Measurements from ENCODE around the gene MYMX.
A peak's percentile ranks its signal among the peaks of the same experiment; 100 is the strongest.

Gene MYMX

GRCh38 chr6:44253307-44254101 lies 36.8 kb downstream of the MYMX start:
- no peak for DNase-seq

DNA sequence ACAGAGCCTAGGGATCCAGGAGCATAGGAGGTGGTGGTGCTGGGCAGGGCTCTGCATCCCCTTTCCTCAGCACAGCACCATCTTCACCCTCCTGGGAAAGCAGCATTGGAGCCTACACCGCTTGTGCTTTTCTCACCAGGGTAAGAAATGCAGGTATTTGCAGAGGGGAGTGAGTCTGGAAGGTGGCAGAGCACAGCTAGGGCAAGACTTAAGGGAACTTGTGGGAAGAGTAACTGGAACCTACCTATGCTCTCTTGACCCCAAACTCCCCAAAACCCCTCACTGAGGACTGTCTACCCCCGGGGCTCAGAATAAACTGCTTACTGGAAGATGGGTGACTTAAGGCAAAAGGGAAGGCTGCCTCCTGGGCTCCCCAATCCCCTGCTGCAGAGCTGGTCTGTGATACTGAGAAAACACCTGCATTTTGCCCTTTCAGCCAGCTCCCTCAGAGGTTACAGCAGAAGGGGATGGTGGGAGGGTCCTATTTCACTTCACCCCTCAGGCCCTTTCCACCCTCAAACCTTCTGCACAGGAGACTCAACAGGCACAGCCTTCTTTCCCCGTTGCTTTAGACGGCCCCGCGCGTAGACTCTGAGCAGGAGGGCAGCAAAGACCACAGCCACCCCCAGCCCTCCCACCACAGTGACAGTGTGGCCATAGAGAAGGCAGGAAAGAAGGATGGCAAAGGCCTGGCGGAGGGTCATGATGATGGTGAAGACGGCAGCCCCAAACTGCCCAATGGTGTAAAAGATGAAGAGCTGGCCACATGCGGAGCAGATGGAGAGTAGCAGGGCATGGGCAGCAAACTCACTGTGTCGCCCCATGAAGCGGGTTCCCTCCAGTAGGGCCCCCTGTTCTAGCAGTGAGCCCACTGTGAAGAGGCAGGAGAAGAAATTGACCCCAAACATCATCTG lies 37.7 kb downstream of the MYMX start:
- DNase-seq: no peak

DNA sequence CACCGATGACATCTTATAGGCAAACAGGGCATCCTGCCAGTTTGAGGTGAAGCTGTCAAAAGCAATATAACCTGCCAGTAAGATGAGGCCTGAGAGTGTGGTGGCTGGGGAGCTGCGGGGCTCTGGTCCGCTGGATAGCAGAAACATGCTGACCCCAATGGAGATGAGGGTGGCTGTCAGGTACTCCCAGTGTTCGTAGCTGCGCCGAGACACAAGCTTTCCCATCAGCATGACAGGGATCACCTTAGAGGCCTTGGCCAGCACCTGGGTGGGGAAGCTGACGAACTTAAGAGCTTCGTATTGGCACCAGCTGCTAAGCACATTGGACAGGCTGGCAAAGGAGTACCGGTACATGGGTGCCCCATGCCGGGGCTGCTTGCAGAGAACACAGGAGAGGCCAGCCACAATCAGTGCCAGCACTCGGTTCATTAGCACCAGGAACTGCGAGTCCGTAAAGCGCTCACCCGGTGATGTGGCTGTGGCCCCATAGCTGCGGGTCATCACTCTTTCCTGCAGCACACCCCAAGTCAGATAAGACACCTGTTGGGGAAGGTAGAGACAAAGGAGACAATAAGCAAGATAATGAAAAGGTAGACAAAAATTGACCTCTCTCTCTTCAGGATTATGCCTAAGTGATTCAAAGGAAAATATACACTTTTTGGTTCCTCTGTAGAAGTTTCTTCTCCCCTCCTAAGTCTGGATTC lies 38.5 kb downstream of the MYMX start:
- no peak for DNase-seq

GRCh38 chr6:44255871-44256774 lies 39.4 kb downstream of the MYMX start:
- no peak for DNase-seq

DNA sequence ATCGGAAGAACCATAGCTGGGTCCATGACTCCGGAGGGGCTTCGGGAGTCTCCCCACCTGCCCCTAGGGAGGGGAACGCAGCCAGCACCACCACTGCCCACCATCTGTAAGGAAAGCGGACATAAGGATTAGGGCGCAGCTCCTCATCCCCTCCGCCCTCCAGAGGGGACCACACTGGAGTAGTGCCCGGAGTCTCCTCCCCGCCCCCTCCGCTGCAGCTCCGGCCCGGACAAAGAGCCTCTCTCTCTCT lies 40.0 kb downstream of the MYMX start:
- DNase-seq: no peak

DNA sequence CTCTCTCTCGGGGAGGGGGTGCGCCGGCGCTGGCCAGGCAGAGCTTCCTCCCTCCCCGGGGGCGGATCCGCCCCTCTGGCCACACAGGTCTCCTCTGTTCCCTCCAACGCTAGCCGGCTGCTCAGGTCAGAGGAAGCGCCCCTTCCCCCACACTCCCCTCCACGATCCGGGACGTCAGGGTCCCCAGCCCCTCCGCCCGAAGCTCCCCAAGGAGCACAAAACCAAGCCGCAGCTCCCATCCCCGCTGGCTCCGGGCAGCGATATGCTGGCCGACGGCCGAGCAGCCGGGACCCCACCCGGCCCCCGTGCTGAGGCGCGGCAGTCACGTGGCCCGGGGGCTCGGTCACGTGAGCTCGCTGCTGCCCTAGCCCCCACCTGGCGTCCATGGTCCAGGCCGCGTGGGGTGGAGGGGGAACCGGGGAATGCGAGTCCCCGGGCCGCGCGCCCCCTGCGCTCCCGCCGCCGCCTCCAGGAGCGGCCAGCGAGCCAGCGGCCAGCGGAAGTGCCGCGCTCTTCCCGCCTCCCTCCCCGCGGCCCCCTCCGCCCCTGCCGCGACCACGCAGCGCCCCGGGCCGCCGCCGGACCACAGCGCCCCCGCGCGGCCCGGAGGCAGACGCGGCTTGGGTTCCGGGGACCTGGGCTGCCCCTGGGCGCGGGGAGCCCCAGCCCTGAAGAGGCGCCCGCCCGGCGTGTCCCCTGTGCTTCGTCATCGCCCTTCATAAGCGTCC lies 40.5 kb downstream of the MYMX start, which contains the start of gene SLC35B2:
TSS of gene SLC35B2 (minus strand) at position 504 of the 728 bp plus-strand sequence. CDS start at position 386, 118 bp downstream.
- peak; percentile 69 for DNase-seq

DNA sequence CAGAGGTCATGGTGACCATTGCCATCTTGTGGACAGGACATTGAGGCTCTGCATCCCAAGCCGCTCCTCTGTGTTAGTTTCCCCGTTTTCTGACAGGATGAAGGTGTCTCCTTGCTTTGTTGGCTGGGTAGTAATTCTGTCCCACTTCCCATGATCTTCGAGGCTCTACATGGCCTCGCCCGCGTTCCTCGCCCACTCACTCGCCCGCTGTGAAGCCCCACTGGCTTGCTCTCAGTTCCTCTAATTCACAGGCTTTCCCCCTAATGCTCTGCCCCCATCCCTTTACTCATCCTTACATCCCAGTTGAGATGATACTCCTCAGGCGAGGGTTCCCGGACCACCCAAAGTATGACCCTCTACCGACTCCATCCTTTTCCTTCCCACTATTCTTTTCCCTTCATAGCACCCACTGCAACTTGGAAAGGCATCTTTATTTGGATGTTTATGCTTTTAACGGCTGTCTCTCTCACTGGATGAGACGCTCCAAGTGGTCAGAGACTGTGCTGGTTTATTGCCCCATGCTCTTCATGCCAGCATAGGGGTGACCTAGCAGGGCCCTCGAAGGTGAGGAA lies 41.1 kb downstream of the MYMX start:
- no peak for DNase-seq

- DNase-seq: no peak
Observed at GRCh38 chr6:44258325-44258863, 41.7 kb downstream of the MYMX start.

- DNase-seq: no peak
Observed at GRCh38 chr6:44258921-44259320, 42.2 kb downstream of the MYMX start.

- no peak for DNase-seq
Observed at GRCh38 chr6:44260011-44260410, 43.3 kb downstream of the MYMX start.

- no peak for DNase-seq
Observed at GRCh38 chr6:44260451-44261297, 43.9 kb downstream of the MYMX start.

- no peak for DNase-seq
Observed at GRCh38 chr6:44261581-44261980, 44.9 kb downstream of the MYMX start.

DNA sequence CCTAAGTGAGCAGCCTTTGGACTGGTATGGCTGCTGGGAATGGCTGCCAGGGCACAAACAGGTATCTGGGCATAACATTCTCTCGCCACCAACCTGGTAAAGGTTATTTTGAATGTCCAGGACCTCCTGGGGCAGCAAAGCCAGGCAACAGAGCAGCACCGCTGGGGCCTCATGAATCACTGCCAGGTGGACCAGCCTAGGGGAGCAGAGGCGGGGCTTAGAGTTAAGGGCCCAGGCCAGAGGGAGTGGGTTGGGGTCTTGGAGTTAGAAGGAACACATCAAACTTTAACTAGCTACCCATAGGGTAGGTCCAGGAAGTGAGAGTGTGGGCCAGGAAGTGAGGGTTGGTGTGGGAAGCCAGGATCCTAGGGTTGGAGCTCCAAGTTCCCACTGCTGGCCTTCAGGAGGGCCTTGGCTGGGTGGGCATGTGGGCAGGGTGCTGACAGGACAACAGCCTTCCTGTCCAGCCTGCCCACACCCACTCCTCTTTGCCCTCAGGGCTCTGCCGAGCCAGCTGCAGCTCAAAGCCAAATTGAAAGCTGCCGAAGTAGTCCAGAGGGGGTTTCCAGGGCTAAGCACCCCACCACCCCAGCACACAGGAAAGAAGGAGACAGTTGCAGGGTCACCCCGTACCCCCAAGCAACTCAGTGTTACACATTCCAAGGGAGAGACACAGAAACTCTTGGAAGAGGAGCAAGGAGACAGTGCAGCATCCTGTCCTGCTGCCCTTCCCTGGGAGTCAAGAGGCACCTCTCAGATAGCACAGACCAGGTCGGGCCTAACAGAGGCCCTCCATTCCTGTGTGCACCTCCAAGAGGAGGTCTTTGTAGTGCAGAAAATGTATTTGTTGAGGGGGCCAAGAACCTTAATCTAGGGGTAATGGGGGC lies 46.0 kb downstream of the MYMX start:
- DNase-seq: no peak

DNA sequence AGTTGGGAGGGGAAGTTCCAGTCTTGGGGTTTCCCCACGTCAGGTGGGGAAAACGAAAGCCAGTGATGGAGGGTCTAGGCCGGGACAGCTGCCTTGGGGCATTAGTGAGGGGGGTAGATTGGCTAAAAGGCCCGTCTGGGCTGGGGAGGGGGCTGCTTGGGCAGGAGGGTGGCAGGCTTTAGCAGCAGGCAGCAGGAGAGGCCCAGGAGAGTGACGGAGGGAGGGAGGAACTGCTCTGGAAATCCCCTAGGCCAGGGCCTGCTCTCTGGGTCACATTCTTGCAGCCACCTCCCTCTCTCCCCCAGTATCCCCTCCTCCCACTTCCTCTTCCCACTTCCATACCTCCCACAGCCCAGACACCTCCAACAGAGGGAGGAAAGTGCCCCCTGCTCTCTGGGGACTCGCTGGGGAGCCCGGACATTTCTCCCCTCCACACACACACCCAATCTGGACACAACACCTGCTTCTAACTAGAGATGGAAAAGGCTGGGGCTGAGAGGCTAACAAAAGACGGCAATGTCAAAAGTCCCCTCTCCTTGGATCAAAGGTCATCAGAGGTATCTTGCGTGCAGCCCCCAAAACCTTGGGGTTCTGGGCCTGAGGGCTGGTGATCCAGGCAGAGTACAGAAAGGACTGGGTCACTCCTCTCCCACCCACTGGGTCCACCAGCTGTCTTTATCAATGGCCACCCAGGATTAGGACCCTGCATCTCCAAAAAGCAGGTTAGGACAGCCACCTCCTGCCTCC lies 46.8 kb downstream of the MYMX start:
- no peak for DNase-seq

GRCh38 chr6:44264154-44265006 lies 47.7 kb downstream of the MYMX start:
- no peak for DNase-seq

GRCh38 chr6:44265007-44265721 lies 48.4 kb downstream of the MYMX start, which contains the start of gene NFKBIE:
TSS of gene NFKBIE (minus strand) at chr6:44265551. CDS start at chr6:44265346, 205 bp downstream.
- DNase-seq: peak; percentile 76

Data from NCI-H2171 (cell line).